DMS53 (cell line): Measurements from ENCODE around the gene AGPAT1.
"Not testable (repeated sequence)": the region's sequence is repeated elsewhere in the genome, so short reads cannot be mapped to it uniquely, and the experiment has no call there.

Experiments
- DNase-seq: peaks from one replicate; lab custom pipeline; 2025; lab: John Stamatoyannopoulos, UW

Gene AGPAT1

DNA sequence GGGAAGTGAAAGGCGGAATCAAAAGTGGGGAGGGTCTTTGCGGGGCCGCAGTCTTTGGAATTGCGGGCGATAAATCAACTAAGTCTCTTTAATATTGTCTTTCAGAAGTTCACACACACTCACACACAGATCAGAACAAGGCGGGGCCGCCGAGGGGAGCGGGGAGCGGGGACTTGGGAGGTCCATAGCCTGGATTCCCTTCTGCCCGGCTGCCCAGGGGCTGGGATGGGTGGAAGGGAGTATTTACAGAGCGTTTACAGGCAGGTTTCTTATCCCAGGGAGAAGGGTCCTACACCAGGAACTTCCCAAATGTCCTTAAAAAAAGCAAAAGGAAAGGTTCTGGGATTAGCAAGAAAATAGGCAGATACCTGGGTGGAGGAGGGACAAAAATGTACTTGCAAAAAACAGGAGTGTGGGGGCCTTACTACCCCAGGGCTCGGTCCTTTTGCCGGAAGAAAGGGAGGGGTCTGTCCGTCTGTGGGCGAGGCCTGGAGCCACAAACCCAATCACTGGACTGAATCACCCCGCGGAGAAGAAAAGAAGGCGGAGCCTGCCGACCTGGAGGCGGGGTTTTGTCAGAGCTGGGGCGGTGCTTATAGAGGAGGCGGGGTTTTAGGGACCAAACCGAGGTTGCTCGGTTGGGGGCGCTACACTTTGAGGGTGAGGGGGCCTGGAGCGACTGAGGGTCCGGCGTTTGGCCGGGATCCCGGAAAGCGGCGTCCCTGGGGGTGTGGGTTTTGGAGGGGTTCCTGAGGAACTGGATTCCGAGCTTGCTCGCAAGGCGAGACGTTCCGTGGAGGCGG is 27.4 kb downstream of the AGPAT1 start:
- no peak for DNase-seq

DNA sequence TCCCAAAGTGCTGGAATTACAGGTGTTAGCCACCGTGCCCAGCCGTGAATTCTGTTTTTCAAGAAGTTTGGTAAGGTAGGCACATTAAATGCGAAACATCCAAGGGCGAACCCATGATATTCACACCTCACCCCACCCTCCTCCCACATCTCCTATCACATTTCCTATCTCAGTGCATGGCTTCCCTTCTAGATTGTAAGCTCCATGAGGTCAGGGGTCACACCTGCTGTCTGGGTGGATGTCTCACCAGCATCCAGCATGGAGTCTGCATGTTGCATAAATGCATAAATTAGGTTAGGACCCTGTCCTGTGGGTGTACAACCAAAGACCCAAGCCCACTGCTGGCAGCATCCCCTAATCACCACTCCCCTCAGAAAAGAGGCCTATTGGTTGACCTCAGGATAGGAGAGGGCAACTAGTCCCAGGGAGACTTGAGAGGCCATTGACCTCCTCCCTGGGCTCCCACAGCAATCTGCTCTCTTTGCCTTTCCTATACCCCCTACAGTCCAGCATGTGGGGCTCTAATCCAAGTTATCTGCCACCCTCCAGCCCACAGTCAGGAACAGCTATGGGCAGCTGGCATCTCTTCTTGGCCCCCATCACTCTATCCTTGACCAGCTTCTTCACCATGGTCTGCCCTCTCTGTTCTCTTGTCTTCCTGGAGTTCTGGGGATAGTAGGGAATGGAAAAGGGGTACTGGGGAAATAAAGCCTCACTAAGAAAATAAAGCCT is 28.3 kb downstream of the AGPAT1 start:
- no peak for DNase-seq

DNA sequence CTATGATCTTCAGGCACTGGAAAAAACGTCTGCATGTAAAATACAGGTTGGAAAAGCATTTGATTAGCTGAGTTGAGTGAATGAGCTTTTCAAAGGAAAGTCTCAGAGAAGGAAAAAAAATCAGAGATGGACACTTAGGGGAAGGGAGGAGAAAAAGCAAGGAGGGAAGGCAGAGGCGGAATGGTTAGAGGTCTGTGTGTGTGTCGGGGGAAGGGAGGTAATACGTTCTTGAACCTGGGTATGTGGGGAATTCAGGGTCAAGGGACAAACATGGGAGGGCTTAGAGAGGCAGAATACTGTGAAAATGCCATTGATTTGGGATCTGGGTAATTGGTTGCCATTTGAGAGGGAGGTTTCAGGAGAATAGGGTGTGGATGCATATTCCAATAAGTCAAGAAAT is 29.2 kb downstream of the AGPAT1 start:
- no peak for DNase-seq

DNA sequence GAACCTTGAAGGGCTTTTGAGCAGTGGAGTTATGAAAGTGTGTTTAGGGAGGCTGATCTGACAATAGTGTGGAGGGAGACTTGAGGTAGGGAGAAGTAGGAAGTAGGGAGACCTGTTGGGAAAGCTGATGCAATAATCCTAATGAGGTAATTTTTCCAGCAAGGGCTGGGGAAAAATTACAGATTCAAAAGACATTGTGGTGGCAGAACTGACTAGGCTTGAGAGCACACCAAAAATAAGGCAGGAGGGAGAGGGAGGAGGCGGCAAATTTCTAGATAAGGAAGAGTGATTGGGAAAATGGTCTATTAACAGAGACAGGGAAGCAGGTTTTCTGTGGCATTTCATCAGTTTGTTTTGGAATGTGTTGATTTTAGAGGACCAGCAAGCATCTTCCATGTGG is 29.6 kb downstream of the AGPAT1 start:
- DNase-seq: no peak

DNA sequence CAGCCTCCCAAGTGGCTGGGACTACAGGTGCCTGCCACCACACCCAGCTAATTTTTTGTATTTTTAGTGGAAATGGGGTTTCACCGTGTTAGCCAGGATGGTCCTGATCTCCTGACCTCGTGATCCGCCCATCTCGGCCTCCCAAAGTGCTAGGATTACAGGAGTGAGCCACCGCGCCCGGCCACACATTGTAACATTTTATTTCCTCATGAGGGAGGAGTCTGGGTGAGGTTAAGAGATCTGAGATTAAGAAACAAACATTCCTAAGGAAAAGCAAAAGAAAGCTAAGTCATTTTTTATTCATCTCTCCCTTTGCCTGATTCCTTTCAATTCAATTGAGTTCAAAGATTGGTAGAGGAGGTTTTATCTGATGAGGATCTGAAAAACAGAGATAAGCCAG is 31.6 kb downstream of the AGPAT1 start:
- DNase-seq: not testable (repeated sequence)

DNA sequence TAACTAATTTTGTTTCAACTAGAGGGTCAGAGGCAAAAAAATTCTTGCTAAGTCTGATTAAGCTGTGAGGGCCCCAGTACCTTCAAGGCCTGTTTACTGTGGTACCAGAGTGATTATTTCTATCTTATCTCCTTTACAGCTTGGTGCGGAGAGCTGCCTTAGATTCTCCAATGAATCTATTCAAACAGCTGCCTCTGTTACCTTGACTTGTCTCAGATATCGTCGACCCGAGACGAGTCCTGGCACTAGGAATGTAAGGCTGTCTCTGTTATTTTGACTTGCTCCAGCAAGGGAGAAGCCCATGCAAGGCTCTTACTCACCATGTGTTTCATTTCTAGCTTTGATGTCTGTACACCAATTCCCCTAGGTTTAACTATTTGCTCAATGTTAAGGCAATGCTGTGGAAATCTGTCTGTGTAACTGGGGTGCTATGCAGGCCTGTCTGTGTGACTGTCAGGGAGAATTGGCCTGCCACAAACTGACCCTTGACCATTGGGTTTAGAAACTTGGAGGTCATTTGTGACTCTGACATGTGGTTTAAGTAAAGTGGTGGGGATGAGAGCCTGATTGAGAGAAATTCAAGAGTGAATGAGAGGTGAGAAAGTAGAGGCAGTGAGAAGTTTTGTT is 35.4 kb downstream of the AGPAT1 start:
- DNase-seq: no peak

DNA sequence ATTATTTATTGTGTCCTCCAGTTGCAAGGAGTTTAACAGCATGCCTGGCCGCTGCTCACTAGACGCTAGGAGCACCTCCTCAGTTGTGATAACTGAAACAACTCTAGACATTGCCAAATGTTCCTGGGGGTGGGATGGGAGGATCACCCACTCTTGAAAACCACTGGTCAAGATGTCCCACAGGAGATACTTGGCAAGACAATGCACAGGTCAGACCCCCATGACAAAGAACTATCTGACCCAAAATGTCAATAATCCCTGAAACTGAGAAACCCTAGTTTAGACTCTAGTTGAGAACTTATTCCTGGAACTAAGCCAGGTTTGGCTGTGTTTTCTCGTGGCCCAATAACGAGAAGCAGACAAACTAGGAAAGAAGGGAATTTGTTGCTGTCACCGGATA is 36.3 kb downstream of the AGPAT1 start:
- DNase-seq: no peak

DNA sequence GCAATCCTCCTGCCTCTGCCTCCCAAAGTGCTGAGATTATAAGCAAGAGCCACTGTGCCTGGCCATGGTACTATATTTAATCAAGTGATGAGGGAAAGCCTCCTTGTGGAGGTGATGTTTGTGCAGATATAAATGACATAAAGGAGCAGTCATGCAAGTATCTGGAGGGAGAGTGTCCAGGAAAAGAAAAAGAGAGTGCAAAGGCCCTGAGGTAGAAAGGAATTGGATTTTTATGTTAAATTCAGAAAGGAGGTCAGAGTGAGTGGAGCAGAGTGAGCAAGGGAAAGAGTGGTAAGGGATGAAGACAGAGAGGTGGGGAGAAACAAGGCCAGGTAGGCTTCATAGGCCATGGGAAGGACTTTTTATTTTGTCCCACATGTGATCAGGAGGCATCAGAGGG is 38.4 kb downstream of the AGPAT1 start:
- DNase-seq: no peak

DNA sequence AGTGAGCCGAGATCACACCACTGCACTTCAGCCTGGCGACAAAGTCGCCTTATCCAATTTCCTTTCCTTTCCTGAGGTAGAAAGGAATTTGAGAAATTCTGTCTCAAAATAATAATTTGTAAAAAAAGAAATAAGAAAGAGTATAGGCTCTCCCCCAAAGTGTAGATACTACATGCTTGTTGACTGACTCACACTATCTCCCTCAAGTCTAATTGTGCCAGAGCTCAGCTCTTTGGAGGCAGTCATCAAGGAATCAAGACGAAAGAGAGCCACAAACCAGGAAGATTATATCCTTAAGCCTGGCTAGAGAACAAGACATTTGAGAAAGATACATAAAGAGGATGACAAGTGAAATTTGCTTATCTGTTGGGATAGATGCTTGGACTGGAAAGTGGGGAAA is 42.1 kb downstream of the AGPAT1 start:
- no peak for DNase-seq

DNA sequence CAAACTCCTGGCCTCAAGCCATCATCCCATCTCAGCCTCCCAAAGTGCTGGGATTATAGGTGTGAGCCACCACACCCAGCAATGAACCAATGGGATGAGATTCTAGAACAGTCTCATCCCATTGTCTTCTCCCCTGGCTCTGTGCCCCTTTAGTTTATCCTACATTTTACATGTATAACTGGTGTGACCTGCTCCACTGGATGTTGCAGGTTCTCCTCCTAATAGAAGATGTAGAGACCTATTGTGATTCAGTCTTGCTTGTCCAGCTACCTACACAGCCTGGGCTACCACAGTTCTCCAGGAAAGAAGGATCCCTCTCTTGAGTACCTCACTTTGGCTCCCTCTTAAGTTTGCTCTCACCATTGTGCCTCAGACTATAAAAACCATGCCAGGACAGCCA is 43.8 kb downstream of the AGPAT1 start:
- DNase-seq: peak; percentile 27

DNA sequence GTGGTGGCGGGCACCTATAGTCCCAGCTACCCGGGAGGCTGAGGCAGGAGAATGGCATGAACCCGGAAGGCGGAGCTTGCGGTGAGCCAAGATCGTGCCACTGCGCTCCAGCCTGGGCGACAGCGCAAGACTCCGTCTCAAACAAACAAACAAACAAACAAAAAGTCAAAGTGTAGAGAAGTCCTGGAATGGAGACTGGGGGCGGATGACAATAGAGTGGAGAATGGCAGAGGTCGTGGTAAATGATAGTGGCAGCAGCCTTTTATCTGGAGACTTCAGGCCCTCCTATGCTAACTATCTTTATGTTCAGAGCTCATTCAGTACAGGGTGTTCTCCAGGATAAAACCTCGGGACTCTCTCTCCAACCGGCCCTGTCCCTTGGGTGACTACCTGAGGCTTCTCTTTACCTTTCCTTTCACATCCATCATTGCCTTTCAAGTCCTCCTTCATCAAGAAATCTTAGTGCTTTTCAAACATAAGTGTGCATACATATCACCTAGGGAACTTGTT is 44.4 kb downstream of the AGPAT1 start:
- no peak for DNase-seq

DNA sequence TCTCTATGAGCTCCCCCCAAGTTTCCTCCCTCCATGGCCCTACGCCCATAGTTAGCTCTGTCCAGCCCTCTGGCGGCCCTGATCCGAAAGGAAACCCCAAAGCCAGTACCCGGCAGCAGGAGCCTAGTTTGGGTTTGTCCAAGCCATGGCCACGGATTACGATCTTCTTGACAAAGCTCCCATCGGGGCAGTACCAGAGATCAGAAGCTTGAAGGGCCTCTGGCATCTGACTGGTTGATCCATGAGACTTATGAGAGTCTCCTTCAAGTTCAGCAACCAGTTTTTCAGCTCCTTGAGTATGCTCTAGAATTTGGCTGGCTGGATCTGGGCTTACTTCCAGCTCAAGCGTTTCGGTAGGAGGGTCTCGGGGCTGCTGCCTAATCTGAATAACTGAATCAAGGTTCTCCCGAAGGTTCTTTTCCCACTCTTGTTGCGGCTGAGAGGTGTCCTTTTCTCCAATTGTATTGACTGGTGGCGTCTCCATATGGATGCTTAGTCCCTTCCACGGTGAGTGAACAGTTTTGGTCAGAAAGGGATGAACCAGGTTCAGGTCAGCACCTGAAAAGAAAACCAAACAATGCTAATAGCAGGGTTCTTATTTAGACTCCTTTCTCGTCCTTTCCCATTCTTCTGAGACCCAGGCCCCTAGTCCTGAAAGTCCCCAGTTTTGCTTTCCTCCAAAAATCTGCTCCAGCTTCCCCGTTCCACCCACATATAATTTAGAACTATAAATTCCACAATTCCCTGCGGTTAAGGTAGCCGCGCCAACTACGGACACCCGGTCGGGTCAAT is 46.4 kb downstream of the AGPAT1 start:
- DNase-seq: peak; percentile 41

DNA sequence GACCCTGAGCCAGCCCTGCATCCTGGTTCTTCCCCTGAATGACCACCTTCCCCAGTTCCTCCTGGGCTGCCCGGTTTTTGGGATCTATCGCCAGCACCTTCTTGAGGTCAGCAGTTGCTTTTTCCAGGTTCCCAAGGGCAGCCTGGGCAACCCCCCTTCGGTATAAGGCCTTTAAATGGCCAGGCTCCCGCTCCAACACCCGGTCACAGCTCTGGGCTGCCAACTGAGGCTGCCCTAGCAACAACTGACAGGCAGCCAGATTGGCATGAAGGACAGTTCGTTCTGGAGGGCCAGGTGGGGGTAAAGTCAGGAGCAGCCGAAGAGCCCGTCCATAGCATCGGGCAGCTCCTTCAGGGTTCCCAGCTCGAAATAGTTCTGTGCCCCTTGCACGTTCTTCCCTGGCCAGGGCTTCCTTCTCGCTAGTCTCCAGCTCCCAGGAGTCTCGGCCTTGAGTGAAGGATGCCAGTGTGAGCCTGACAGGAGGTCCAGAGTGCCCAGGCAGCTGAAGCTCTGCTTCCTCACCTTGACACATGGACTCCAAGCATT is 47.1 kb downstream of the AGPAT1 start:
- no peak for DNase-seq

DNA sequence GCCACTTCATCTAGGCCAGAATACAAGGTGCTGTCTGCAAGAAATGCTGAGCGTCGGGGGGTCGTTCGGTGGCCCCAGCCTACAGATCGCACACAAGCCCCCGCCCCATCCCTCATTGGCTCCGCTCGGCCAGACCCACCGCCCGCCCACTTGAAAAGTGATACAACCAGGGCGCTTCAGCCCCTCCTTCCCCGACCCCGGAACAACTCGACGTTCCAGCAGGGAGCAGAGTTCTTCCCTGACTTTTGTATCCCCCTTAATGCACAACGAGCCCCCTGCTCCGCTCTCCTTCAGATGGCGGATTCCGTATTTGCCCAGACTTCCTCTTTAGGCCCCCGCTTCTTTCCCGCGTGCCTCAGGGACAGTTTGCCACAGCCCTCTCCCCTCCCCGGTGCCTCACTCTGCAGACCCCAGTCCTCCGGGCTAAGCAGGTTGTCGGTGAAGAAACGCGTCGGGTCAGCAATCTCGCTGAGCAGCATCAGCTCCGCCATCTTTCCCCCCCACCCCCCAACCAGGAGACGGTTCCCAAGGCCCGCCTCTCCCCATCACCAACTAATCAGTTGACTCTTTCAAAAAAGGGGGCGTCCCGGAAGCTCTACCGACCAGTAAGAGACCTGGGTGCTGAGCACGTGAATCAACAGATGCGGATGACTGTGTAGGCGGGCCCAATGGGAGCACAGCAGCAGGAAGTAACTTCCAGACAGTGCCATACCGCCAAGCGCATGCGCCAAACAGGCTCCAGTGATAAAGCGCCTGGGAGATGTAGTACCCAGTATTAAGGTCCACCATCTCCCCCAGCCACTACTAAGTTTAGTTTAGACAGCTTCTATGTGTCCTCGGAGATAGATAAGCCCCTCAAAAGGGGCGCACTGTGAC is 47.9 kb downstream of the AGPAT1 start, which contains the start of gene ATF6B:
TSS of gene ATF6B (minus strand) at position 530 of the 876 bp plus-strand sequence. CDS start at position 491, 39 bp downstream.
- DNase-seq: peak; percentile 99

DNA sequence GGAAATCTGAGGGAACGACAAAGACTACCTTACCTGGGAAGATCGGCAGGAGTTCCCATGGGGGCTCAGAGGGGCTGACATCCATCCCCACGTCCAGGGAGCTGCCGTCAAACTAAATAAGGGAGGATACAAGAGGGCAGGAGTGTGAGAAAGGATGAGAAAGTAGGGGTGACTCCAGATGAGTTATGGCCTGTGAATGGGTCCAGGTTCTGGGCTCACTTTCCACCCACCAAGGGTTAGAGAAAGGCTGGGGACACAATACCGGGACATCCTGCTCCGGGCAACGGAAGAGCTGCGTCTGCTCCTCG is 48.5 kb downstream of the AGPAT1 start:
- DNase-seq: no peak

DNA sequence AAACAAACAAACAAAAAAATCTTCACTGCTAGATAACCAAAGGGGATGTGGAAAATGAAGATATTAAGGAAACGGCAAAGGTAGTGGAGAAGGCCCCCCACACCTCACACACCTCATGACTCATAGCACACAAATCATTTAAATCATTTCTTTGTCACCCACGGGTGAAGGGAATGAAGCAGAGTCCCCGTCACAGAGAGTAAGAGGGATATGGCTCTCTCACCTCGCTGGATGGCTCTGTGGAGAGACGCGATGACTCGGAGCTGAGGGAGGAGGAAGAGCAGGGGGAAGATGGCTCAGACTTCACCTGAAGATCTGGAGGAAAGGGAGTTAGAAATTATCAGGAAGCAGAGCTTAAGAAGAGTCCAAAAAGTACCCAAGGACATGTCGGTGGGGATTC is 49.0 kb downstream of the AGPAT1 start:
- DNase-seq: no peak

DNA sequence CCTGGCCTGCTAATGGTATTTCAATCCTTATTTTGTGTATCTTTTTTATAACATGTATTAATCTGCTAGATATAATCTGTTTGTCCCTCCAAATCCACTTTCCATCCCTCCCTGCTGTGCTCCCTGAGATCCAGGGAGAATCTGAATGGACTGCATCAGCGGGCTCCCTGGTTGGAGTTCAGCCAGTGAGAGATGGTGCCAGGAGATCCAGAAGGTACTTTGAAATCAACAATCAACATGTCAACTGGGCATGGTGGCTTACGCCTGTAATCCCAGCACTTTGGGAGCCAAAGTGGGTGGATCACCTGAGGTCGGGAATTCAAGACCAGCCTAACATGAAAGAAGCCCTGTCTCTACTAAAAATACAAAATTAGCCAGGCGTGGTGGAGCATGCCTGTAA is 52.2 kb downstream of the AGPAT1 start:
- no peak for DNase-seq

DNA sequence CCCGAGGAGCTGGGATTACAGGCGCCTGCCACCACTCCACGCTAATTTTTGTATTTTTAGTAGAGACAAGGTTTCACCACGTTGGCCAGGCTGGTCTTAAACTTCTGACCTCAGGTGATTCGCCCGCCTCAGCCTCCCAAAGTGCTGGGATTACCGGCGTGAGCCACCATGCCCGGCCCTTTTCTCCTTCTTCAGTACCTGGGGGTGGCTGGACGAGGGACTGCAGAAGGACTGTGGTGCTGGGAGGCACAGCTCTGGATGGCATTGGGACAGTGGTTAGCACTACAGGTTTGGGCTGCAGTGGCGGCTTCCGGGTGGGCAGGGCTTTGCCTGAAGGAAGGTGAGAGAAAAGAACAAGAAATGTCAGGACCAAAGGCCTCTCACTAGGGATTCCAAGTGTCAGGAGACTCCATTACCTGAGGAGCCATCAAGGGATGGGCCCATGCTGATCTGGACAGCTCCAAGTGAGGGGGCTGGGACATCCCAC is 55.3 kb downstream of the AGPAT1 start:
- DNase-seq: no peak

DNA sequence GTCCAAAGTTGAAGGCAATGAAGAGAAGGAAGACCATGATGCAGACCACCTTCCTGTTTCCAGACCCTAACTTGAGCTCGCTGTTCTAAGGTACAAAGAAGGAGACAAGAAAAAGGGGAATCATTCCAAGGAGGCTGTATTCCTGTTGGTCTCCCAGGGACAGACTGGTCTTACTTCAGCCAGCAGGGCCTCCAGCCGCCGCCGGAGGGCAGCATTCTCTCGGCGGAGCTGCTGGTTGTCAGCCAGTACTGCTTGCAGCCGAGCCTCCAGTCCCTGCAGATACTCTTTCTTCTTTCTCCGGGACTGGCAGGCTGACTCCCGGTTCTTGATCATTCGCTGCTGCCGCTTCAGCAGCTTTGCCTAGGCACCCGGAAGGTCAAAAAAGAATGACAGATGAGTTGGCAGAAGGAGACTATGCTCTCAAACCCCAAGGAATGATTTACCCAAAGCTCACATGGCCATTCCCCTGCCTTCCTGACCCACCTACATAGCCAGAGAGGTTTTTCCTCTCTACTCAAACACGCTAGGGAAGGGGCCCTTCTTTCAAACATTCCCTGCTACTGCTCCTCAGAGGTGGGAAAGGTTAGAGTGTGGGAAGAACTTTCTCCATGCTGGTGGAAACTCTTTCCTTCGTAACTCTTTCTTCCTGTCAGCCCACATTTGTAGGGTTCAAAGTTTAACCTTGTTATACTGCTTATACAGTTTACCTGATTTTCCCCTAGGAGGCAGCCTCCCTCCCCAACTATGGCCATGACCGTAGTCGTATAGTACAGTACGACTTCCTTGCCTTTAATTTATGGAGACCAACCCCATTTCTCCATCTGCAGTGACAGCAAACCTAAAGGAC is 56.9 kb downstream of the AGPAT1 start:
- DNase-seq: peak; percentile 92
